ENCODE results near the gene SLX4.

Gene SLX4

GRCh38 chr16:3583303-3584038 lies 27.9 kb downstream of the SLX4 start:
- in situ Hi-C loops (cut with HindIII; ENCODE audit: low pct_ligation_motif_present, low sequenced_read_pairs), result no loop called here
- H3K27me3 ChIP-seq (replicated peaks), result no peaks in the 10 kb centered on the region
- H3K4me3 ChIP-seq (ENCODE audit: low read depth, low read length), result no peak overlapping the region
- H3K27ac ChIP-seq, result no peak overlapping the region
- no peak for TF ChIP-seq CTCF (IDR thresholded peaks at IDR 0.05; ENCODE audit: low read depth, low read length, missing control alignments)
- peaks cover 8% of the 10 kb centered on the region for H3K36me3 ChIP-seq (replicated peaks)
- DNase-seq, result no peak

DNA sequence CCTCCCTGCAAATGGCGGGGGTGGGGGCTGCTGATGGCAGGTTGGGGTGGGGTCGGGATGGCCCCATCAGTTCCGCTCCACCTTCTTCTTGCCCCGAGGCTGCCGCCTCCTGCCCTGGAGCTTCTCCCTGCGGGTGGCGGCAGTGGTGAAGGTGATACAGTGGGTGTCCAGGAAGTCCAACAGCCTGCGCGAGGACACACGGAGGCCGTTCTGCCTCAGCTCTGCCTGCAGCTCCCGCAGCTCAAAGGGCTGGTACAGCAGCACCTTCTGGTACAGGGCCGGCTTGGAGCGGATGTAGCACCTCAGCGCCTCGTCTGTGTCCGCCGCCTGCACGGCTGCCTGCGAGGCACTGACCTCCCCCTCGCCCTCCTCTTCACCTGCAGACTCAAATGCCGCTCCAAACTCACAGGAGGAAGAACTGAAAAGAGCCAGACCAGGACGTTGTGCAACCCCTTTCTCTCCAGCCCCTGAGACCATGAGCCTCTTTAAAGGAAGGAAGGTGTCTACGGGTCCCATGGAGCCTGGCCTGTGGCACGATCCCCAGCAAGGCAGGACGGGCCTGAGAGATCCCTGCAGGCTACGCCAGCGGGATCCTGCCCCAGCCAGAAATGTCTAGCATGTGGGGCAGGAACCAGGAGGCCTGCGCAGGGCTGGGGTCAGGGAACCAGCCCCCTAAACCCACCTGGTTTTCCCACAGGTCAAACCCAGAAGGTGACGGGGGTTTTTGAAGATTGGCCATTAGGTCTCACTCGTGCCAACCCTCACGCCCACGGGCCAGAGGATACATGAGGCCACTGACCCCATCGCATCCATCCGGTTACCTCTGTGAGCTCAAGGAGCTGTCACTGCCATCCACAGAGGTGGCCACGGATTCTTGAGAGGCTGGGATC lies 28.9 kb downstream of the SLX4 start:
- in situ Hi-C loops (cut with HindIII; ENCODE audit: low pct_ligation_motif_present, low sequenced_read_pairs), result no loop called here
- H3K4me3 ChIP-seq (ENCODE audit: low read depth, low read length), result no peak overlapping the region
- no peak for DNase-seq
- H3K27me3 ChIP-seq (replicated peaks), result no peaks in the 10 kb centered on the region
- H3K27ac ChIP-seq, result no peak overlapping the region
- H3K36me3 ChIP-seq (replicated peaks), result peaks cover 8% of the 10 kb centered on the region
- TF ChIP-seq CTCF (IDR thresholded peaks at IDR 0.05; ENCODE audit: low read depth, low read length, missing control alignments), result no peak

- in situ Hi-C loops (cut with HindIII; ENCODE audit: low pct_ligation_motif_present, low sequenced_read_pairs), result no loop called here
- no peak for TF ChIP-seq CTCF (IDR thresholded peaks at IDR 0.05; ENCODE audit: low read depth, low read length, missing control alignments)
- DNase-seq, result no peak
- no peaks in the 10 kb centered on the region for H3K27me3 ChIP-seq (replicated peaks)
- no peak overlapping the region for H3K27ac ChIP-seq
- H3K36me3 ChIP-seq (replicated peaks), result peaks cover 8% of the 10 kb centered on the region
- H3K4me3 ChIP-seq (ENCODE audit: low read depth, low read length), result no peak overlapping the region
Observed at GRCh38 chr16:3581392-3581791, 30.0 kb downstream of the SLX4 start.

DNA sequence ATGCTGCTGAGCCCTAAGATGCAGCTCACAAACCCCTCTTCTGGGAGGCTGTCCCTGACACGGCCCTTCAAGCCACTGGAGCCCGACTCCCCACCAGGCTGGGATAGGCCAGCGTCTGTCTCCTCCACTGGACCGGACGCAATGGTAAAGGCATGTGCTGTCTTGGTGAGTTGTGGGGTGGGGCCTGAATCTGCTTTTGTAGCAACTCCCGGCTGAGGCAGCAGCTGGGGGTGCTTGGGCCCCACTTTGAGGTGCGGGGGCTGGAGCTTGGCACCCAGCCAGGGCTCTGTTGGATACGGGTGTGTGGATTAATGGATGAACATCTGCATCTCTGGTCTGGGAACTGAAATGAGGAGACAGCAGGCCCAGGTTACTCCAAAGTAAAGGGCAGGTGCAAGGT lies 30.7 kb downstream of the SLX4 start:
- DNase-seq, result peak; percentile 25
- Histone ChIP-seq H3K27me3 (replicated peaks) (no peaks in the 10 kb centered on the region), H3K4me3 (ENCODE audit: low read depth, low read length) (no peak overlapping the region), H3K27ac (no peak overlapping the region), H3K36me3 (replicated peaks) (peaks cover 8% of the 10 kb centered on the region)
- in situ Hi-C loops (cut with HindIII; ENCODE audit: low pct_ligation_motif_present, low sequenced_read_pairs), result no loop called here
- no peak for TF ChIP-seq CTCF (IDR thresholded peaks at IDR 0.05; ENCODE audit: low read depth, low read length, missing control alignments)

DNA sequence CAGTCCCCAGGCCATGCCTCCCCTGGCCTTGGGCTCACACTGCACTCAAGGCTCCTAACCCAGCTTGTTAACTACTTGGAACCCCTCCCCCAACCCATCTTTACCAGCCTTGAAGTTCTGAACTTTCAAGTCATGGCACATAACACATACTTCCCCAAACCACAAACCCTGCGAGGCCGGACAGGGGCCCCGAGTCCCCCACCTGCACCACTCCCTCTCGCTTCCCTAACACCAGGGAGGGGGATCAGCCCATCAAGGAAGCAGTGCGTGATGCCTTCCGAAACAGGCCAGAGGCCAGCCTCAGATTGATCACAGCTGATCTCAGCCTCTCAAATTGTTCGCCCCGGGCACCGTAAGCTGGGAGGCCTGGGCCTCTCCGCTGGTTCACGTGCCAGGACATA lies 31.2 kb downstream of the SLX4 start:
- no peak for DNase-seq
- Histone ChIP-seq H3K27ac (no peak overlapping the region), H3K27me3 (replicated peaks) (no peaks in the 10 kb centered on the region), H3K4me3 (ENCODE audit: low read depth, low read length) (no peak overlapping the region), H3K36me3 (replicated peaks) (peaks cover 8% of the 10 kb centered on the region)
- in situ Hi-C loops (cut with HindIII; ENCODE audit: low pct_ligation_motif_present, low sequenced_read_pairs), result no loop called here
- TF ChIP-seq CTCF (IDR thresholded peaks at IDR 0.05; ENCODE audit: low read depth, low read length, missing control alignments), result no peak
